Measurements from ENCODE around the gene RBP5. TPM values are rescaled to one million over a fixed set of nuclear protein-coding genes. Genes with fewer than 3 reads are reported as not detected.
A peak's percentile ranks its signal among the peaks of the same experiment; 100 is the strongest.

RBP5 gene
- total and polyA plus RNA-seq, 7 donors: 0.71 to 30.9 (median 4.0) TPM; not detected in 3

DNA sequence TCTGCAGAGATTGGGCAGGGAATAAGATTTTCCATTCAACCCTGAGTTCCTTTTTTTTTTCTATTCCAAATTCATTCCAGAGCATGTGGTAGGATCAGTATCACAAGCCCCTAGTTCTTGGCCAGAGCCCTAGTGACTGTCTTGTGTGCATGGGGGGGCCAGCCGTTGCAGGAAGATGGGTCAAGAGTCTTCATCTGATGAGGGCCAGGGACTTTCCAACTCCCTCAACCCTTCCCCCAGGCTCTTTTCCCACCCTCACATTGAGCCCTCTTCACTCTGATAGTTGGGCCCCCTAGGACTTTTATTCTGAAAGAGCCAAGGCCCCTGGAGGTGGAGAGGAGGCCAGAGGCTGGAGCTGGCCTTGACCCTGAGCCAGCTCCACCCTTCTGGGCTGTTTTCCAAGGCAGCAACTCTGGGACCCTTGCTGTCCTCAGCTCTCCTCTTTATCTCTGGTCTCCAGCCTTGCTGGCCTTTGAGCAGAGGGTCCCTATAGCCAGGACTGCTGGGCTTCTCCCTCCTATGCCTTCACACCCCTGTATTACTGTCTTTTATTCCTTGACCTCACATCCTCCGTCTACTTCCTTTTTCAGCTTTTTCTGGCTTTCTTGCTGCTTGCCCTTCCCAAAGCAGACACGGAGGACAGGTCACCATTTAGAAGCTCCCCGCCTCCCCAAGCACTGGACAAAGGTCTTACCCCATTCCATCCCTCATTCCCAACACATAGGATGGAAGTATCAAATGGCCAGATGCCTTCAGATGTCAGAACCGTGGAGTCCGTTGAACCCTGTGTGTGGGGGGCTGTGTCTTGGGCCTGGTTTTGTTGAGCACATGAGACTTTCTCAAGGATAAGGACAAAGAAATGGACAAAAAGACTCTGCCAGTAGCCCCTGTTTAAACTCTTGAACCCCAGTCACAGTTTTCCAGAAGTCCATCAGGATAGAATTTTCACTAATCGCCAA is 5.6 kb downstream of the RBP5 start:
- Histone ChIP-seq H3K27me3 (no peaks in the 10 kb centered on the region), H3K27ac (peak overlapping the region in 1 of 4 donors; percentile 29), H3K4me3 (no peak overlapping the region), H3K4me1 (no peaks in the 10 kb centered on the region), H3K9me3 (no peaks in the 10 kb centered on the region), H3K36me3 (no peaks in the 10 kb centered on the region)
- whole genome bisulfite sequencing, 2 donors: 77 to 87% methylated on average over 7 of the region's 7 CpGs
- peak; percentile 51 for DNase-seq
- intact Hi-C loops (cut with DNase I): no loop called here
- no peak for TF ChIP-seq POLR2AphosphoS5 (IDR thresholded peaks at IDR 0.05)
- no peak for TF ChIP-seq POLR2A (IDR thresholded peaks at IDR 0.05)
- no peak for TF ChIP-seq EP300 (IDR thresholded peaks at IDR 0.05)
- TF ChIP-seq, protein P1, sequence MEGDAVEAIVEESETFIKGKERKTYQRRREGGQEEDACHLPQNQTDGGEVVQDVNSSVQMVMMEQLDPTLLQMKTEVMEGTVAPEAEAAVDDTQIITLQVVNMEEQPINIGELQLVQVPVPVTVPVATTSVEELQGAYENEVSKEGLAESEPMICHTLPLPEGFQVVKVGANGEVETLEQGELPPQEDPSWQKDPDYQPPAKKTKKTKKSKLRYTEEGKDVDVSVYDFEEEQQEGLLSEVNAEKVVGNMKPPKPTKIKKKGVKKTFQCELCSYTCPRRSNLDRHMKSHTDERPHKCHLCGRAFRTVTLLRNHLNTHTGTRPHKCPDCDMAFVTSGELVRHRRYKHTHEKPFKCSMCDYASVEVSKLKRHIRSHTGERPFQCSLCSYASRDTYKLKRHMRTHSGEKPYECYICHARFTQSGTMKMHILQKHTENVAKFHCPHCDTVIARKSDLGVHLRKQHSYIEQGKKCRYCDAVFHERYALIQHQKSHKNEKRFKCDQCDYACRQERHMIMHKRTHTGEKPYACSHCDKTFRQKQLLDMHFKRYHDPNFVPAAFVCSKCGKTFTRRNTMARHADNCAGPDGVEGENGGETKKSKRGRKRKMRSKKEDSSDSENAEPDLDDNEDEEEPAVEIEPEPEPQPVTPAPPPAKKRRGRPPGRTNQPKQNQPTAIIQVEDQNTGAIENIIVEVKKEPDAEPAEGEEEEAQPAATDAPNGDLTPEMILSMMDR (IDR thresholded peaks at IDR 0.05): no peak

DNA sequence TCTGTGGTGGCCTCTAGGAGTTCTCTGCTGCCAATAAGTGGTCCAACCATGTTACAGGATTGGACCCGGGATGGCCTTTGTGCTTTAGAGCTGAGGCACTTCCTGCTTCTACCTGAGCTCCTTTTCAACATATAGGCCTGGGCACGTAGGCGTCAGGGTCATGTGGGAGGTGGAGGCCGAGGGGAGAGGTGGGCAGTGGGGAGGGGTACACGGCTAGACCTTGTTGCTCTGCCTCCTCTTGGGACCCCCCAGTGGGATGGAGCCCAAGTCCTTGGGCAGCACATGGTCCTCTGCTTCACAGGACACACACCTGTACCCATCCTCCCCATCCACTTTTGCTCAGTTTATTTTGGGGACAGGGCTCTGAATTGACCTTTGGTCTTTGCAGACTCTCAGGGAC is 7.4 kb downstream of the RBP5 start:
- no peaks in the 10 kb centered on the region for H3K4me1 ChIP-seq
- H3K27ac ChIP-seq: no peak overlapping the region
- TF ChIP-seq, protein P1 (IDR thresholded peaks at IDR 0.05): no peak
- TF ChIP-seq POLR2A (IDR thresholded peaks at IDR 0.05) (no peak), POLR2AphosphoS5 (IDR thresholded peaks at IDR 0.05) (no peak), EP300 (IDR thresholded peaks at IDR 0.05) (no peak)
- no peaks in the 10 kb centered on the region for H3K9me3 ChIP-seq
- DNase-seq: peak; percentile 55
- H3K4me3 ChIP-seq: no peak overlapping the region
- H3K36me3 ChIP-seq: no peaks in the 10 kb centered on the region
- 90 to 92% methylated on average over 5 of the region's 5 CpGs for WGBS, 2 donors
- intact Hi-C loops (cut with DNase I): no loop called here
- H3K27me3 ChIP-seq: no peaks in the 10 kb centered on the region

DNA sequence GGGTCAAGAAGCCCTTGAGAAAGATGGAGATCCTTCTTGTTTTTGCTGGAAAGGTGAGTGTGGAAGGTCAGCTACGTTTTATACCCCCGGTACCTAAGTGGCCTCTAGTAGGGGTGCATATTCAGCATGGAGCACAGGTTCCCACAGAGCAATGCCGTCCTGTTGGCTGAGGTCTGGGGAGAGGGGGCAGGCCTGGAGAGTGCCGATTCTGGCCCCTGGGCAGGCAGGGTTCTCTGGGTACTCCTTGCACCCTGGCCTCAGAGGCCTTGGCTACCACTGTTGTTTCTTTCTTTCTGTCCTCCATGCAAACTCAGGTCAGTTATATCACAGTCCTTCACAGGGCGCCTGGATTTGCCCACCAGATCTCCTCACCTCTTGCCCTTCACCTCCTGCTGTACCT is 8.5 kb downstream of the RBP5 start:
- intact Hi-C loops (cut with DNase I): no loop called here
- peaks cover 0 to 7% (median 0%) of the 10 kb centered on the region in 4 donors for H3K36me3 ChIP-seq
- H3K27me3 ChIP-seq: no peaks in the 10 kb centered on the region
- H3K27ac ChIP-seq: no peak overlapping the region
- DNase-seq: peak; percentile 56
- no peak overlapping the region for H3K4me3 ChIP-seq
- WGBS, 2 donors: 89 to 93% methylated on average over 5 of the region's 5 CpGs
- no peaks in the 10 kb centered on the region for H3K4me1 ChIP-seq
- no peaks in the 10 kb centered on the region for H3K9me3 ChIP-seq
- TF ChIP-seq POLR2A (IDR thresholded peaks at IDR 0.05) (no peak), EP300 (IDR thresholded peaks at IDR 0.05) (no peak), POLR2AphosphoS5 (IDR thresholded peaks at IDR 0.05) (no peak)
- TF ChIP-seq, protein P1 (IDR thresholded peaks at IDR 0.05): no peak

DNA sequence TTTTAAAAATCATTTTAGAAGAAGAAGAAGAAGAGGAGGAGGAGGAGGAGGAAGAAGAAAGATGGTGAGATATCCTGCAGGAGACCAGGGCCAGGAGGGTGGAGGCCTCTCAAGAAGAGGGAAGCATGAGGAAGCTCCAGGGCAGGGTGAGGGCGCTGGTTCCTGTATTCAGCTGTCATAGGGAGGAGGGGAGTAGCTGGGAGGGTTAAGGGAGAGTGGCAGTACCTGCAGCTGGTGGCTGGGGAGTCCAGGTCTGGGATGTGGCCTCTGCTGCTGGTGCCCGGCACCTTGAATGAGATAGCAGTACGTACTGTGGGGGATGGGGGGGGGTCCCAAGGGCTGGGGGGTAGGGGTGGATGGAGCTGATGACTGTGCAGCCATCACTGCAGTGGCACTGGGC is 9.8 kb downstream of the RBP5 start:
- Histone ChIP-seq H3K27me3 (no peaks in the 10 kb centered on the region), H3K27ac (no peak overlapping the region), H3K36me3 (peaks cover 0 to 8% (median 0%) of the 10 kb centered on the region in 4 donors), H3K9me3 (no peaks in the 10 kb centered on the region), H3K4me3 (no peak overlapping the region), H3K4me1 (no peaks in the 10 kb centered on the region)
- 82 to 87% methylated on average over 3 of the region's 3 CpGs for WGBS, 2 donors
- intact Hi-C loops (cut with DNase I): loop anchor here (10.0 kb wide), 1 partner anchor 254 kb away; the partner anchor contains the start of gene TPI1
- peak; percentile 46 for DNase-seq
- TF ChIP-seq EP300 (IDR thresholded peaks at IDR 0.05) (no peak), POLR2A (IDR thresholded peaks at IDR 0.05) (no peak), POLR2AphosphoS5 (IDR thresholded peaks at IDR 0.05) (no peak)
- TF ChIP-seq, protein P1 (IDR thresholded peaks at IDR 0.05): no peak
